HepG2 (cell line): ENCODE data around the gene MFSD12. TPM values are rescaled to one million over a fixed set of nuclear protein-coding genes. Genes with fewer than 3 reads are reported as not detected.
A peak's percentile ranks its signal among the peaks of the same experiment; 100 is the strongest.

Experiments used
- AGO2 ChIP-seq: fragments of 200-400 bp; formaldehyde crosslinking; optimal IDR thresholded peaks from 2 replicates; pipeline ENCODE3; 2017; ENCODE audit warnings: mild to moderate bottlenecking, low read depth, low read length, moderate library complexity
- DR1 ChIP-seq: sonication (generic); formaldehyde crosslinking; IDR thresholded peaks from 2 replicates; pipeline ENCODE4 v1.8.0; 2021; ENCODE audit warnings: mild to moderate bottlenecking, missing genetic modification reagents, inconsistent platforms
- GABPB1 ChIP-seq: IDR thresholded peaks from 2 replicates; pipeline ENCODE4 v1.6.1; 2016; ENCODE audit warnings: mild to moderate bottlenecking, missing genetic modification reagents, moderate library complexity, missing compliant biosample characterization
- GATAD1 ChIP-seq: IDR thresholded peaks from 2 replicates; pipeline ENCODE4 v1.6.1; 2016; ENCODE audit warnings: missing genetic modification reagents, missing compliant biosample characterization
- HOMEZ ChIP-seq: IDR thresholded peaks from 2 replicates; pipeline ENCODE4 v1.6.1; 2016; ENCODE audit warnings: low read depth
- KDM2A ChIP-seq: sonication (generic); formaldehyde crosslinking; IDR thresholded peaks from 2 replicates; pipeline ENCODE4 v1.4.0; 2020; ENCODE audit warnings: low read depth, missing genetic modification reagents, borderline replicate concordance
- POGZ ChIP-seq: sonication (generic); formaldehyde crosslinking; IDR thresholded peaks from 2 replicates; pipeline ENCODE4 v1.4.0; 2020; ENCODE audit warnings: mild to moderate bottlenecking, missing genetic modification reagents
- PRMT3 ChIP-seq: sonication (generic); formaldehyde crosslinking; IDR thresholded peaks from 2 replicates; pipeline ENCODE4 v1.8.1; 2022; ENCODE audit warnings: low read depth, mild to moderate bottlenecking, moderate library complexity, missing genetic modification reagents, borderline replicate concordance
- RCOR2 ChIP-seq: IDR thresholded peaks from 2 replicates; pipeline ENCODE4 v1.6.1; 2016; ENCODE audit warnings: missing biosample characterization, missing genetic modification reagents
- SMARCC2 ChIP-seq: fragments of 450-650 bp; IDR thresholded peaks from 2 replicates; pipeline ENCODE4 v1.6.1; 2017; ENCODE audit warnings: antibody characterized with exemption, mild to moderate bottlenecking
- SRSF9 ChIP-seq: fragments of 200-400 bp; formaldehyde crosslinking; IDR thresholded peaks from 2 replicates; pipeline ENCODE4 v1.6.1; 2018; ENCODE audit warnings: borderline replicate concordance, mild to moderate bottlenecking, low read depth, low read length; ENCODE audit not compliant: insufficient read depth, poor library complexity, severe bottlenecking
- ZBED4 ChIP-seq: sonication (generic); formaldehyde crosslinking; IDR thresholded peaks from 2 replicates; pipeline ENCODE4 v1.4.0; 2020; ENCODE audit warnings: missing genetic modification reagents, borderline replicate concordance
- ZC3H13 ChIP-seq: sonication (generic); formaldehyde crosslinking; IDR thresholded peaks from 2 replicates; pipeline ENCODE4 v1.8.1; 2023; ENCODE audit warnings: mild to moderate bottlenecking, missing genetic modification reagents, moderate library complexity
- ZNF234 ChIP-seq: sonication (generic); formaldehyde crosslinking; conservative IDR thresholded peaks from 2 replicates; pipeline ENCODE4 v1.5.1; 2020; ENCODE audit warnings: mild to moderate bottlenecking, missing genetic modification reagents
- ZNF672 ChIP-seq: sonication (generic); formaldehyde crosslinking; IDR thresholded peaks from 2 replicates; pipeline ENCODE4 v1.8.1; 2022; ENCODE audit warnings: missing genetic modification reagents
- ZSCAN20 ChIP-seq: sonication (generic); formaldehyde crosslinking; IDR thresholded peaks from 2 replicates; pipeline ENCODE4 v1.4.0; 2020; ENCODE audit warnings: missing genetic modification reagents, mild to moderate bottlenecking, borderline replicate concordance
- ZSCAN21 ChIP-seq: sonication (generic); formaldehyde crosslinking; IDR thresholded peaks from 2 replicates; pipeline ENCODE4 v1.8.0; 2022; ENCODE audit warnings: mild to moderate bottlenecking, missing genetic modification reagents, moderate library complexity, borderline replicate concordance
- polyA plus RNA-seq, 8 experiments: library from polyadenylated mRNA; depleted of rRNA in 3 of 8; stranded (reverse) in 7 of 8; unstranded in 1 of 8; fragments of >200 nt; fragmentation: Illumina TruSeq in 4 of 8; extraction: Trizol in 4 of 8; gene quantifications; 2 replicates each; pipeline versions ENCODE4 v1.2.1 to v1.2.3, GENCODE V29; 2011 to 2016; ENCODE audit warnings: low read depth in 4 of 8, missing spikeins in 1 of 8, mixed read lengths in 1 of 8; ENCODE audit not compliant: insufficient read depth in 1 of 8
- total RNA-seq, 5 experiments: library from RNA; depleted of rRNA; stranded (reverse); fragments of >200 nt; fragmentation: Illumina TruSeq; extraction: Trizol; gene quantifications; 2 replicates each; pipeline ENCODE4 v1.2.3, GENCODE V29; 2016; ENCODE audit warnings: low read depth in 1 of 5
- TF ChIP-seq, protein P1 (sequence below): sonication (generic); formaldehyde crosslinking; IDR thresholded peaks from 2 replicates; pipeline ENCODE4 v1.4.0; 2020; ENCODE audit warnings: missing genetic modification reagents

Gene MFSD12
- total and polyA plus RNA-seq, 2 of the 13 experiments (the other 11 are each of a cell fraction or from before 2014, with no cell fraction given), result 27.2 to 29.1 TPM

- TF ChIP-seq POGZ (CRISPR knock-in tag) (no peak), ZSCAN20 (CRISPR knock-in tag) (no peak), SRSF9 (no peak), ZSCAN21 (CRISPR knock-in tag) (no peak), GABPB1 (CRISPR knock-in tag) (0 out of 2 replicates have a peak, but pooled peaks have one; percentile 1), HOMEZ (CRISPR knock-in tag) (no peak), KDM2A (peak; percentile 4; the same call in 1 of the 2 replicates), DR1 (CRISPR knock-in tag) (no peak), ZNF672 (CRISPR knock-in tag) (no peak), ZC3H13 (CRISPR knock-in tag) (0 out of 2 replicates have a peak, but pooled peaks have one; percentile 47), RCOR2 (CRISPR knock-in tag) (no peak), ZNF234 (CRISPR knock-in tag) (no peak), AGO2 (peak; percentile 94), SMARCC2 (no peak), ZBED4 (no peak), GATAD1 (CRISPR knock-in tag) (no peak), PRMT3 (CRISPR knock-in tag) (no peak)
- TF ChIP-seq, protein P1, sequence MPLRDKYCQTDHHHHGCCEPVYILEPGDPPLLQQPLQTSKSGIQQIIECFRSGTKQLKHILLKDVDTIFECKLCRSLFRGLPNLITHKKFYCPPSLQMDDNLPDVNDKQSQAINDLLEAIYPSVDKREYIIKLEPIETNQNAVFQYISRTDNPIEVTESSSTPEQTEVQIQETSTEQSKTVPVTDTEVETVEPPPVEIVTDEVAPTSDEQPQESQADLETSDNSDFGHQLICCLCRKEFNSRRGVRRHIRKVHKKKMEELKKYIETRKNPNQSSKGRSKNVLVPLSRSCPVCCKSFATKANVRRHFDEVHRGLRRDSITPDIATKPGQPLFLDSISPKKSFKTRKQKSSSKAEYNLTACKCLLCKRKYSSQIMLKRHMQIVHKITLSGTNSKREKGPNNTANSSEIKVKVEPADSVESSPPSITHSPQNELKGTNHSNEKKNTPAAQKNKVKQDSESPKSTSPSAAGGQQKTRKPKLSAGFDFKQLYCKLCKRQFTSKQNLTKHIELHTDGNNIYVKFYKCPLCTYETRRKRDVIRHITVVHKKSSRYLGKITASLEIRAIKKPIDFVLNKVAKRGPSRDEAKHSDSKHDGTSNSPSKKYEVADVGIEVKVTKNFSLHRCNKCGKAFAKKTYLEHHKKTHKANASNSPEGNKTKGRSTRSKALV (CRISPR knock-in tag), result no peak
These were observed 18.2 kb downstream of the MFSD12 start, which contains the start of gene TEKTIP1 (continued) for GRCh38 chr19:3538965-3539755.
